HG03097 (cell line): ENCODE measurements around the gene GAPDHS.

Experiments used
- ATAC-seq: cut with Tn5 transposase; IDR thresholded peaks from one replicate; pipeline ENCODE4 v1.9.1; 2021; ENCODE audit not compliant: unreplicated experiment, low FRiP score

The GAPDHS gene

DNA sequence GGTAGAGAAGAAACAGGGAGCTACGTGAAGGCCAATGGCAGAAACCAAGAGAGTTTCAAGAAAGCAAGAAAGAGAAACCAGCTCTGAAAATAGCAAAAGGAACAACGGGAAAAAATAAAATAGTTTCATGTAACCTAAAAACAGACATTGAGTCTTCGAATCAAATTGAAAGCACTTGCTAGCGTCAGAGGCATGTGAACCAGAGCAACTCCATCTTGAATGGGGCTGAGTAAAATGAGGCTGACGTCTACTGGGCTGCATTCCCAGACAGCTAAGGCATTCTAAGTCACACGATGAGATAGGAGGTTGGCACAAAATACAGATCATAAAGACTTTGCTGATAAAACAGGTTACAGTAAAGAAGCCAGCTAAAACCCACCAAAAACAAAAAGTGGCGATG, 45.5 kb downstream of the GAPDHS start:
- no peak for ATAC-seq

GRCh38 chr19:35582760-35583159, 49.5 kb downstream of the GAPDHS start:
- ATAC-seq, result no peak

DNA sequence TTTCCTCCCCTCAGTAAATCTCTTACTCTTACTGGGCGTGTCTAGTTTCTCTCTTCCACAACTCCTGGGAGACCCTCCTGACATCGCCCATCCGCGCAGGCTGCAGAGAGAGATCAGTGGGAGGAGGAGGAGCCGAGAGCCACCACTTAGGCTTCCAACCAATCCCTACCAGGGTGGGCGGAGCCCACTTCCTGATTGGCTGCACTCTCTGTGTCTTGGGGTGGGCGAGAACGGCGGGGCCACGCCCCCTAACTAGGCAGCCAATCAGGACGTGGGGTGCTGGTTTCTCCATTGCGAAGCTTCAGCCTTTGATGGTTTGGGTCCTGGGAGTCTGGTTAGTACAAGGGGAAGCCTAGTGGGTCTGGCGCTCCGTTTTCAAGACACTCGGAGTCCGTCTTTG, 52.6 kb downstream of the GAPDHS start, which contains the start of gene PMIS2:
TSS of gene PMIS2 (plus strand) at position 326 of the 400 bp plus-strand sequence. CDS start 87 bp downstream, outside the sequence.
- ATAC-seq, result no peak

GRCh38 chr19:35587321-35587720, 54.1 kb downstream of the GAPDHS start:
- no peak for ATAC-seq

- ATAC-seq, result no peak
These were observed 57.6 kb downstream of the GAPDHS start for GRCh38 chr19:35590875-35591274.

DNA sequence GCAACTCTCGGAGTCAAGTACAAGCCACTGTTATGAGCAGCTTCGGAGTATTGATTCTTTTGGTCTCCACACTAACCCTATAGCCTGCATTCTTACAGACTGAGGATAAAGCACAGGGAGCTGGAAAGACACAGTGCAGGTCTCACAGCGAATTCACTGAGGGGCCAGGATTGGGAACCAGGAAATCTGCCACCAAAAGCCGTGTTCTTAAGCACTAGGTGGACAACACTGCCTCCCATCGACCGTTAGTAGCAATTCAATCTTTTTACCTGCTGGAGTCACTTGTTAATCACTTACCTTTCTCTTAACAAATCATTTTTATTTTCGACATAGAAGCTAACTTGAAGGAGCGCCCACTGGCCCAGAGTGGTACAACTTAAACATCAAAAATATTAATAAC, 59.0 kb downstream of the GAPDHS start:
- no peak for ATAC-seq
